Fibroblast of the conjunctiva (primary cell): ENCODE results near the gene DNAJB8.

ENCODE experiments used
- DNase-seq: peaks from one replicate; pipeline ENCODE4 v3.0.0-alpha.2; 2010; ENCODE audit warnings: low read depth

DNAJB8 gene

GRCh38 chr3:128466840-128467541 is at the start of gene DNAJB8:
TSS of gene DNAJB8 (minus strand) at chr3:128466890. CDS start at chr3:128463245, 3,645 bp downstream.
- DNase-seq = no peak

GRCh38 chr3:128515967-128516366 is 49.3 kb upstream of the DNAJB8 start:
- no peak for DNase-seq

GRCh38 chr3:128508852-128509251 is 42.2 kb upstream of the DNAJB8 start:
- no peak for DNase-seq

- no peak for DNase-seq
These were observed 40.1 kb upstream of the DNAJB8 start for GRCh38 chr3:128506754-128507153.

- no peak for DNase-seq
These were observed 39.1 kb upstream of the DNAJB8 start for GRCh38 chr3:128505771-128506170.

GRCh38 chr3:128504963-128505730 is 38.5 kb upstream of the DNAJB8 start:
- DNase-seq = no peak

GRCh38 chr3:128504533-128504915 is 37.8 kb upstream of the DNAJB8 start:
- no peak for DNase-seq

GRCh38 chr3:128503751-128504532 is 37.3 kb upstream of the DNAJB8 start:
- DNase-seq = no peak

GRCh38 chr3:128503164-128503651 is 36.5 kb upstream of the DNAJB8 start:
- no peak for DNase-seq

- DNase-seq = no peak
These were observed 36.0 kb upstream of the DNAJB8 start for GRCh38 chr3:128502712-128503111.

- DNase-seq = no peak
These were observed 34.7 kb upstream of the DNAJB8 start for GRCh38 chr3:128501431-128501830.

GRCh38 chr3:128500556-128500955 is 33.9 kb upstream of the DNAJB8 start:
- no peak for DNase-seq

GRCh38 chr3:128499724-128500275 is 33.1 kb upstream of the DNAJB8 start:
- DNase-seq = no peak

GRCh38 chr3:128498901-128499530 is 32.3 kb upstream of the DNAJB8 start:
- no peak for DNase-seq

GRCh38 chr3:128498127-128498626 is 31.5 kb upstream of the DNAJB8 start:
- no peak for DNase-seq

GRCh38 chr3:128497305-128498126 is 30.8 kb upstream of the DNAJB8 start:
- DNase-seq = no peak

GRCh38 chr3:128496602-128497304 is 30.1 kb upstream of the DNAJB8 start:
- no peak for DNase-seq

GRCh38 chr3:128496019-128496601 is 29.4 kb upstream of the DNAJB8 start:
- DNase-seq = no peak

- DNase-seq = no peak
These were observed 28.8 kb upstream of the DNAJB8 start for GRCh38 chr3:128495435-128495970.

- DNase-seq = no peak
These were observed 27.6 kb upstream of the DNAJB8 start for GRCh38 chr3:128494367-128494650.
